Loucy (cell line): ENCODE data around the gene SAMD7.

ENCODE experiments used
- H2AFZ ChIP-seq: fragments of 200-600 bp; sonication (generic); 2 replicates; pipeline ENCODE4 v1.6.0; 2016; ENCODE audit warnings: antibody characterized with exemption, mild to moderate bottlenecking, low read length, moderate library complexity
- H3F3A ChIP-seq: fragments of 200-600 bp; 2 replicates; pipeline ENCODE4 v1.6.0; 2016; ENCODE audit warnings: antibody characterized with exemption, low read depth, mild to moderate bottlenecking
- H3K27me3 ChIP-seq: fragments of 200-600 bp; sonication (generic); 2 replicates; pipeline ENCODE4 v1.6.1; 2014; ENCODE audit warnings: low read length, mild to moderate bottlenecking; ENCODE audit not compliant: insufficient read depth, poor library complexity, severe bottlenecking
- H3K36me3 ChIP-seq: fragments of 200-600 bp; sonication (generic); 2 replicates; pipeline ENCODE4 v1.6.1; 2016; ENCODE audit warnings: low read length; ENCODE audit not compliant: insufficient read depth
- H3K4me1 ChIP-seq: fragments of 200-600 bp; sonication (generic); 2 replicates; pipeline ENCODE4 v1.5.1; 2014; ENCODE audit warnings: low read length, mild to moderate bottlenecking; ENCODE audit not compliant: insufficient read depth, poor library complexity, severe bottlenecking
- H3K4me2 ChIP-seq: fragments of 200-600 bp; sonication (generic); 2 replicates; pipeline ENCODE4 v1.6.0; 2014; ENCODE audit warnings: antibody characterized with exemption, low read length, low read depth, mild to moderate bottlenecking; ENCODE audit not compliant: poor library complexity, severe bottlenecking
- H3K4me3 ChIP-seq: fragments of 200-600 bp; sonication (generic); 2 replicates; pipeline ENCODE4 v1.5.1; 2014; ENCODE audit warnings: low read length, mild to moderate bottlenecking, mixed read lengths; ENCODE audit not compliant: poor library complexity, severe bottlenecking
- H3K79me2 ChIP-seq: fragments of 200-600 bp; sonication (generic); 2 replicates; pipeline ENCODE4 v1.6.1; 2014; ENCODE audit warnings: low read length; ENCODE audit not compliant: insufficient read depth
- H3K9ac ChIP-seq: fragments of 200-600 bp; sonication (generic); 2 replicates; pipeline ENCODE4 v1.6.0; 2014; ENCODE audit warnings: mild to moderate bottlenecking, low read depth, low read length, moderate library complexity; ENCODE audit not compliant: poor library complexity, severe bottlenecking
- H3K9me2 ChIP-seq: fragments of 200-600 bp; sonication (generic); replicated peaks from 2 replicates; pipeline ENCODE4 v1.6.1; 2016; ENCODE audit warnings: low read depth, low read length, mixed read lengths
- H3K9me3 ChIP-seq: fragments of 200-600 bp; sonication (generic); 2 replicates; pipeline ENCODE4 v1.6.1; 2014; ENCODE audit warnings: mild to moderate bottlenecking, antibody characterized with exemption, low read length, low read depth; ENCODE audit not compliant: insufficient read depth
- H4K20me1 ChIP-seq: fragments of 200-600 bp; sonication (generic); 2 replicates; pipeline ENCODE4 v1.6.0; 2014; ENCODE audit warnings: antibody characterized with exemption, low read length, mild to moderate bottlenecking; ENCODE audit not compliant: insufficient read depth, poor library complexity, severe bottlenecking
- CTCF ChIP-seq: fragments of 200-600 bp; sonication (generic); conservative IDR thresholded peaks from 2 replicates; pipeline ENCODE4 v1.5.1; 2014; ENCODE audit warnings: mild to moderate bottlenecking, antibody characterized with exemption, low read length
- EZH2phosphoT487 ChIP-seq: fragments of 200-600 bp; IDR thresholded peaks from 2 replicates; pipeline ENCODE4 v1.6.1; 2018; ENCODE audit warnings: antibody characterized with exemption, mild to moderate bottlenecking, moderate library complexity, borderline replicate concordance

The SAMD7 gene

GRCh38 chr3:169945313-169945712, 33.9 kb downstream of the SAMD7 start:
- Histone ChIP-seq H4K20me1 (no peaks in the 10 kb centered on the region), H3K27me3 (no peaks in the 10 kb centered on the region), H3K9me3 (no peaks in the 10 kb centered on the region), H3K9me2 (no peaks in the 10 kb centered on the region), H3F3A (no peaks in the 10 kb centered on the region), H3K4me2 (no peak overlapping the region), H3K4me1 (no peaks in the 10 kb centered on the region), H3K79me2 (no peaks in the 10 kb centered on the region), H3K36me3 (no peaks in the 10 kb centered on the region), H3K9ac (no peak overlapping the region), H3K4me3 (no peak overlapping the region), H2AFZ (peak overlapping the region; percentile 63; the same call in 1 of the 2 replicates)
- TF ChIP-seq CTCF (no peak), EZH2phosphoT487 (no peak)

- no peaks in the 10 kb centered on the region for H3K27me3 ChIP-seq
- H4K20me1 ChIP-seq = no peaks in the 10 kb centered on the region
- no peak overlapping the region for H3K9ac ChIP-seq
- H3K4me3 ChIP-seq = no peak overlapping the region
- H3K36me3 ChIP-seq = no peaks in the 10 kb centered on the region
- H2AFZ ChIP-seq = no peak overlapping the region
- H3K9me2 ChIP-seq = no peaks in the 10 kb centered on the region
- TF ChIP-seq EZH2phosphoT487 (no peak), CTCF (no peak)
- no peaks in the 10 kb centered on the region for H3F3A ChIP-seq
- H3K79me2 ChIP-seq = no peaks in the 10 kb centered on the region
- no peak overlapping the region for H3K4me2 ChIP-seq
- H3K9me3 ChIP-seq = no peaks in the 10 kb centered on the region
- no peaks in the 10 kb centered on the region for H3K4me1 ChIP-seq
Observed at GRCh38 chr3:169946336-169946735, 35.0 kb downstream of the SAMD7 start.

GRCh38 chr3:169948559-169949448, 37.4 kb downstream of the SAMD7 start:
- no peaks in the 10 kb centered on the region for H3F3A ChIP-seq

More at GRCh38 chr3:169948559-169949448, 37.4 kb downstream of the SAMD7 start:
- Histone ChIP-seq H4K20me1 (no peaks in the 10 kb centered on the region), H3K9me2 (no peaks in the 10 kb centered on the region), H3K4me1 (no peaks in the 10 kb centered on the region), H3K36me3 (no peaks in the 10 kb centered on the region), H3K9me3 (no peaks in the 10 kb centered on the region), H3K4me2 (no peak overlapping the region), H3K4me3 (no peak overlapping the region), H3K27me3 (no peaks in the 10 kb centered on the region), H3K9ac (no peak overlapping the region), H3K79me2 (no peaks in the 10 kb centered on the region), H2AFZ (peak overlapping the region; percentile 8; the same call in 1 of the 2 replicates)
- TF ChIP-seq EZH2phosphoT487 = no peak
- TF ChIP-seq CTCF = no peak
